K562 (cell line): ENCODE results near the gene GCSAM. TPM values are rescaled to one million over a fixed set of nuclear protein-coding genes. Genes with fewer than 3 reads are reported as not detected.

Experiments used
- ATAC-seq: fragments of 200-7000 bp; cut with Tn5 transposase; 3 replicates; pipeline ENCODE4 v1.9.1; 2020; ENCODE audit warnings: moderate library complexity
- BruUV-seq: library from RNA; stranded (reverse); fragments of 400-500 nt; replicated peaks from 2 replicates; lab custom pipeline; 2021; lab: Mats Ljungman, UMichigan
- CTCF ChIA-PET: fragments of 300-600 bp; formaldehyde crosslinking; extraction: SDS; loops from one replicate; lab custom pipeline; 2021; ENCODE audit warnings: low intra/inter-chr PET ratio; lab: Yijun Ruan, JAX
- POLR2A ChIA-PET: fragments of 300-600, 350-650 bp; sonication (Branson Sonifier 250); formaldehyde crosslinking; extraction: SDS; loops from one replicate; lab custom pipeline; 2021; ENCODE audit warnings: antibody characterized with exemption, inconsistent platforms; lab: Yijun Ruan, JAX
- DNase-seq, 4 experiments: peaks; one replicate each; pipeline versions ENCODE4 v3.0.0 to v3.0.0-alpha.2; 2011 to 2018; ENCODE audit warnings: low spot score in 3 of 4, mixed read lengths in 3 of 4; ENCODE audit errors: extremely low read depth in 1 of 4
- FAIRE-seq: peaks from 2 replicates; lab custom pipeline; 2011; peaks lifted over from hg19 to GRCh38; lab: Jason Lieb, UNC
- H2AFZ ChIP-seq: 2 replicates; pipeline ENCODE4 v1.6.0; 2011; ENCODE audit warnings: low read depth, low read length, control low read depth, inconsistent platforms
- H3K27ac ChIP-seq: fragments of 200-600 bp; 3 replicates; pipeline ENCODE4 v1.8.0; 2011; ENCODE audit warnings: low read depth, mild to moderate bottlenecking, control low read depth, inconsistent platforms, low read length, moderate library complexity, mixed read lengths; ENCODE audit errors: extremely low read depth
- H3K27me3 ChIP-seq, 2 experiments: fragments of 300-600 bp in 1 of 2; 2 replicates in 1 of 2; 3 replicates in 1 of 2; pipeline versions ENCODE4 v1.6.0 to v1.8.0; 2011; ENCODE audit warnings: inconsistent platforms in 2 of 2, low read length in 2 of 2, mild to moderate bottlenecking in 1 of 2, mixed read lengths in 1 of 2, moderate library complexity in 1 of 2; ENCODE audit not compliant: control insufficient read depth in 2 of 2, insufficient read depth in 2 of 2
- H3K36me3 ChIP-seq: fragments of 300-600 bp; 3 replicates; pipeline ENCODE4 v1.8.0; 2011; ENCODE audit warnings: mild to moderate bottlenecking, low read length, inconsistent platforms; ENCODE audit not compliant: control insufficient read depth, insufficient read depth
- H3K4me1 ChIP-seq, 2 experiments: fragments of 200-600 bp in 1 of 2; replicated peaks in 1 of 2; 2 replicates in 1 of 2; 3 replicates in 1 of 2; pipeline versions ENCODE4 v1.5.1 to v1.8.0; 2011; ENCODE audit warnings: inconsistent platforms in 2 of 2, low read length in 2 of 2, mild to moderate bottlenecking in 1 of 2, mixed read lengths in 1 of 2, moderate library complexity in 1 of 2; ENCODE audit not compliant: control insufficient read depth in 2 of 2, insufficient read depth in 2 of 2
- H3K4me2 ChIP-seq: 2 replicates; pipeline ENCODE4 v1.6.1; 2011; ENCODE audit warnings: low read length, control low read depth, inconsistent platforms, mixed read lengths; ENCODE audit not compliant: insufficient read depth
- H3K4me3 ChIP-seq: fragments of 200-600 bp; sonication (generic), shearing (Covaris generic); 2 replicates; pipeline ENCODE4 v1.5.1; 2016; ENCODE audit warnings: control low read depth, inconsistent platforms
- H3K79me2 ChIP-seq: fragments of 200-600 bp; 3 replicates; pipeline ENCODE4 v1.8.0; 2011; ENCODE audit warnings: low read length, inconsistent platforms; ENCODE audit not compliant: control insufficient read depth, insufficient read depth
- H3K9ac ChIP-seq, 2 experiments: 2 replicates each; pipeline versions ENCODE4 v1.6.0 to v1.6.1; 2011; ENCODE audit warnings: low read depth in 2 of 2, low read length in 2 of 2, control low read depth in 1 of 2, inconsistent platforms in 1 of 2, mild to moderate bottlenecking in 1 of 2, mixed read lengths in 1 of 2; ENCODE audit not compliant: insufficient read depth in 1 of 2
- H3K9me1 ChIP-seq: one replicate; pipeline ENCODE4 v1.6.0; 2011; ENCODE audit warnings: inconsistent platforms, mild to moderate bottlenecking, low read length, moderate library complexity; ENCODE audit not compliant: control insufficient read depth, insufficient read depth
- H3K9me3 ChIP-seq: replicated peaks from 2 replicates; pipeline ENCODE4 v1.5.1; 2011; ENCODE audit warnings: low read depth, low read length, inconsistent platforms; ENCODE audit not compliant: control insufficient read depth, insufficient read depth
- H4K20me1 ChIP-seq: replicated peaks from 2 replicates; pipeline ENCODE4 v1.6.1; 2011; ENCODE audit warnings: low read length, inconsistent platforms, mixed read lengths; ENCODE audit not compliant: control insufficient read depth, insufficient read depth
- RCOR1 ChIP-seq, 2 experiments: IDR thresholded peaks; 2 replicates each; pipeline ENCODE4 v1.6.1; 2012; ENCODE audit warnings: low read depth in 2 of 2, low read length in 2 of 2, borderline replicate concordance in 1 of 2, improper control_type of control experiment in 1 of 2
- TAF9B ChIP-seq: fragments of 450-650 bp; IDR thresholded peaks from 2 replicates; pipeline ENCODE4 v1.6.1; 2018; ENCODE audit warnings: mild to moderate bottlenecking; ENCODE audit not compliant: partially characterized antibody
- WGBS: fragments of 100-300 bp; shearing (Covaris generic); methylation state at CpG from one replicate; pipeline ENCODE4 v1.1.6; 2016; ENCODE audit warnings: low coverage, mixed read lengths; ENCODE audit not compliant: insufficient coverage; ENCODE audit errors: missing lambda C conversion rate; 5-methylcytosine and 5-hydroxymethylcytosine counted together
- in situ Hi-C: fragments of 300-500 bp; cut with MboI; formaldehyde crosslinking; loops from 4 replicates; pipeline ENCODE4 v1.15.0; 2018; ENCODE audit warnings: inconsistent platforms, mixed read lengths
- intact Hi-C: fragments of 100-400 bp; cut with micrococcal nuclease; formaldehyde crosslinking; loops from 2 replicates; pipeline ENCODE4 v1.14.2; 2022
- polyA plus RNA-seq, 8 experiments: library from polyadenylated mRNA; depleted of rRNA in 4 of 8; stranded (reverse) in 5 of 8; unstranded in 3 of 8; fragments of >200 nt; fragmentation: Nextera tagmentation in 2 of 8; fragmentation: Illumina TruSeq in 1 of 8; extraction: Ambion mirVana in 2 of 8; extraction: Trizol in 1 of 8; gene quantifications; 2 replicates each; pipeline versions ENCODE4 v1.2.1 to v1.2.3, GENCODE V29; 2011 to 2014; ENCODE audit warnings: inconsistent platforms in 1 of 8, missing spikeins in 1 of 8
- total RNA-seq, 7 experiments: library from RNA; depleted of rRNA in 6 of 7; stranded (reverse); fragments of >200 nt in 6 of 7; fragmentation: Illumina TruSeq in 2 of 7; extraction: Trizol in 2 of 7; gene quantifications; 2 replicates each; pipeline versions ENCODE4 v1.2.1 to v1.2.3, GENCODE V29; 2011 to 2021; ENCODE audit warnings: low replicate concordance in 1 of 7
- TF ChIP-seq, protein P1 (sequence below): fragments of 250-450 bp; sonication (Bioruptor Pico); IDR thresholded peaks from 2 replicates; pipeline ENCODE4 v1.5.0; 2021; ENCODE audit warnings: mild to moderate bottlenecking, moderate library complexity

GCSAM gene
- total and polyA plus RNA-seq, 9 of the 15 experiments (the other 6 are each of a cell fraction or from before 2014, with no cell fraction given) = 0.10 TPM; not detected in 8

DNA sequence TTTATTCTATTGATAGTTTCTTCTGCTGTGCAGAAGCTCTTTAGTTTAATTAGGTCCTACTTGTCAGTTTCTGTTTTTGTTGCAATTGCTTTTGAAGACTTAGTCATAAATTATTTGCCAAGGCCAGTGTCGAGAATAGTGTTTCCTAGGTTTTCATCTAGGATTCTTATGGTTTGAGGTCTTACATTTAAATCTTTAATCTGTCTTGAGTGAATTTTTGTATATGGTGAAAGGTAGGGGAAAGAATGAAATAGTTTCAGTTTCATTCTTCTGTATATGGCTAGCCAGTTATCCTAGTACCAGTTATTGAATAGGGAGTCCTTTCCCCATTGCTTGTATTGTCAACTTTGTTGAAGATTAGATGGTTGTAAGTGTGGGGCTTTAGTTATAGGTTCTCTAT, 10.6 kb upstream of the GCSAM start:
- no peaks in the 10 kb centered on the region for H4K20me1 ChIP-seq
- H3K9me3 ChIP-seq = no peaks in the 10 kb centered on the region
- H3K79me2 ChIP-seq = no peaks in the 10 kb centered on the region
- H3K27me3 ChIP-seq = no peaks in the 10 kb centered on the region
- no peak for FAIRE-seq
- no peak for ATAC-seq
- no peak overlapping the region for H2AFZ ChIP-seq
- H3K4me3 ChIP-seq = no peak overlapping the region
- no peak overlapping the region for H3K4me2 ChIP-seq
- in situ Hi-C loops = no loop called here
- H3K9ac ChIP-seq = no peak overlapping the region
- POLR2A ChIA-PET = no interaction called here
- CTCF ChIA-PET = no interaction called here
- H3K36me3 ChIP-seq = no peaks in the 10 kb centered on the region
- H3K9me1 ChIP-seq = no peaks in the 10 kb centered on the region
- no peak for TF ChIP-seq RCOR1 (IDR thresholded peaks at IDR 0.05; ENCODE audit: borderline replicate concordance in 1 of 2, low read depth in 2 of 2, low read length in 2 of 2)
- TF ChIP-seq, protein P1, sequence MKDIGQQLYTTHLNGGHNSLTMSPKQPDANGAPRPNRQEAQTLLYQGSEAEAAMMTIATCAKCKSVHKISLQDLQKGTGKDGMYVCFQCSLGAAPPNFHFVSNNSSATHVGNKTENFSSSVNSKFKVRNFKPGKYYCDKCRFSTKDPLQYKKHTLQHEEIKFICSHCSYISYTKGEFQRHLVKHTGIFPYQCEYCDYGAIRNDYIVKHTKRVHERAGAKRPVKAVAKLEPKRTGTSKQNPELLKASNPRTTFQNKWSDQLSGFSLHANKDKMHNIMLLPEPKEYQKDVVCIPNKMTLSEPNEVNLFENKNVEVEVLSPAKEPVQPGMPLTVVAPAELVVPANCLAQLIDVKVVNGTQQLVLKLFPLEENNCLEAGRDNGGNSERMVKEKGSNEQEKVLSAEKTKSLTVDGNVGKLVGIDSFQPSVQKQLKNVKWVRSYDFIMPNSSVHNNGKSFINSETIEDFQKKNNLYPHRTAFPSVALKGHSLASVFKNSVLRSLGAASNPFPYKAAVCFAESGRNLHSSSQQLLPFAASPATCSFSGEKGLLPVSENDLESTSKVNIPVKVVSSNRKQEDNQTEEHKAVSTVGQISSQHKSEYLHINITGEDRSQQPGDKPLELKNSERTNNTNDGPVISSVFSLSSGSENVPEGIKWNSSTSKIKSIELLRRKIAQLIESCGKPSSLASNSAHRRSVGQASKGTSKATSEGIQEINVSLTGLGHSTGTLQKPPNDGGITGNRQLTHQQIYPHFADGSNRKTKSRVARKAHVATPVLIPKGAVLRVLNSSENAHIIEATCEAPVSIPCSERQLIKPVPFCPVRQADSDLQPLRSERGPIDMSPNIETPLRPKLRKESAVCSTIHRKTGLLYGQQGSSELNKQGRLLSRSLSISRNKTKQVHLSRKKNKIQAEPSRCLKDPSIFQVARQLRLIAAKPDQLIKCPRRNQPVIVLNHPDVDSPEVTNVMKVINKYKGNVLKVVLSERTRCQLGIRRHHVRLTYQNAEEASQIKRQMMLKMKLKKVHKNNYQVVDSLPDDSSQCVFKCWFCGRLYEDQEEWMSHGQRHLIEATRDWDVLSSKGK (CRISPR knock-in tag) = no peak
- TF ChIP-seq TAF9B = no peak
- H3K4me1 ChIP-seq = no peaks in the 10 kb centered on the region
- no TSS peak for BruUV-seq
- intact Hi-C loops = no loop called here
- WGBS = 0% methylated on average over 1 of the region's 1 CpG
- DNase-seq = no peak
- no peak overlapping the region for H3K27ac ChIP-seq
